Tongue (tissue), 2 donors: ENCODE results near the gene DDX47. TPM values are rescaled to one million over a fixed set of nuclear protein-coding genes. Genes with fewer than 3 reads are reported as not detected.
A peak's percentile ranks its signal among the peaks of the same experiment; 100 is the strongest.
"Not testable (repeated sequence)": the region's sequence is repeated elsewhere in the genome, so short reads cannot be mapped to it uniquely, and the experiment has no call there.

Experiments used
- DNase-seq: peaks from one replicate; pipeline ENCODE4 v3.0.0-alpha.2; 2015
- total RNA-seq: library from RNA; depleted of rRNA; stranded (reverse); fragments of >200 nt; gene quantifications from one replicate; pipeline ENCODE4 v1.2.3, GENCODE V29; 2014

DDX47 gene
- total RNA-seq, 1 donor from 2014 or later = 71.2 TPM

DNA sequence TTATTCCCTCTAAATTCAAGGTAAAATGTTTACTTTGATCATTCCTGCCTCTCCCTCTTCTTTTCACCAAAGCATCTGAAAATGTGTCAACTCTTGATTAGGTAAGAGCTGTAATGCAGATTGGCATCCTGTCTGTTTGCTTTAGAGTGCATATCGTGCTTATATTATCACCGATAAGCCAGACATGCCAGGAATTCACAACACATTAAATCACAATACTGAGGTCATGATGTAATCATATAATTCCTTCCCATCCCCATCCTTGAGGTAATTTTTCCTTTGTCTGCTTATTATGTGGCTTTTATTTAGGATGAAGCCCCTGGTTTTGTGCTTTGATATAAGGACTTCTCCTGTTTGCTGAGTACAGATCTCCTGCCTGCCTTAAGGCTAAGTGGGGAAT lies 10.2 kb downstream of the DDX47 start:
- no peak for DNase-seq

DNA sequence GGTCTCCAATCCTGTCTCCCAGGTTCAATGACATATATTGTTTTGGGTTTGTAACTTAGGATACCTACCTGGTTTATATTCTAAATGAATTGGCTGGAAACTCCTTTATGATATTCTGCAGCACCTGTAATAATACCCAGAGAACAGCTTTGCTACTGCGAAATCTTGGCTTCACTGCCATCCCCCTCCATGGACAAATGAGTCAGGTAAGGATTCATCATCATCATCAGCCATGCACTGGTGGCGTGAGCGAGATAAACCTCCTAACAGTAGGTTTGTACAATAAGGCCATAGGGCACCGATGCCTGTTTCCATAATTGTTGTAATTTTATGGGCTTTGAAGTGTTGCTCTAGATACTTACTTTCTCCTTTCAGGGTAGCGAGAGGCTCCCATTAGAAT lies 10.7 kb downstream of the DDX47 start:
- DNase-seq = no peak

DNA sequence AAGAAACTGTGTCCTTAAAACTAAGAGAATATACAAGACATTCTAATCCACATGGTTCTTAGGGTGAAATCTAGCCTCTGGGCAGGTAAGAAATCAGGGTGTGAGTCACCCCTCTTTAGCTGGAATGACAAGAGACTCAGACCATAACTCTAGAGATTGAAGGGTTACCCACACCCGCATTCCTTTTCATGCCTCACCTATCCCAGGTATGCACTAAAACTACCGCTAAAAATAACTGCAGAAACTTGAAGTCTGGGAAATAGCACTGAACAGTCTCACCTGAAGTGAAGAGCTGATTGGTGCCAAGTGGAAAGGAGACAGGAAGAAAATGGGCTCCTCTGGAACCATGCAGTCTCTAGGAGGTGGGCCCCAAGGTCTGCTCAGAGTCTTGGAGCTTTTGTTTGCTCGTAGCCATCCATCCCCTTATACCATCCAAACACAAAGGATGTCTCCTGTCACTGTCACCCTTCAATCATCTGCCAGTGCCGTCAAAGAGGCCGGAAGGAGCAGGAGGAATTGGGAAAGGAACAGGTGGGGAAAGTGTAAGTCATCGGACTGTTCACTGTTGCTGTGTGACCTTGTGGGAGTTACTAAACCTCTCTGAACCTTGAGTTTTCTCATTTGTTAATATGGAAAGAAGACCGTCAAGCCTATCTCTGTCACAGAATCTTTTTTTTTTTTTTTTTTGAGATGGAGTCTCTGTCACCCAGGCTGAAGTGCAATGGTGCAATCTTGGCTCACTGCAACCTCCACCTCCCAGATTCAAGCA lies 22.4 kb downstream of the DDX47 start:
- DNase-seq = peak; percentile 4

DNA sequence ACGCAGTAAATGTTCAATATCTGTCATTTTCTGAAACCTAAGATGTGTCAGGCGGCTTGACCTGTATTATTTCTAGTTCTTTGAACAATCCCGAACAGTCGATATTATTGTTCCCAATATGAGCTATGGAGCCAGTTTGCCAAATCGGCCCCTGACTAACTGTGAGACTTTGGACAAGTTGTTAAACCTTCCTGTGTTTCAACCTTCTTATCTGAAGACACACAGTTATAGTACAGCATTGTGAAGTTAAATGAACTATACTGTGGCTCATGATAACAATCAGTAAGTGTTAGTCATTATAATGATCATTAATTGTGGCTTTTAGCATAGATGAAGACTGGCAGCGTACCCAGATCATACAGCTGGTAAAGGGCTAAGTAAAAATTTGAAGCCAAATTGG lies 23.4 kb downstream of the DDX47 start:
- no peak for DNase-seq

DNA sequence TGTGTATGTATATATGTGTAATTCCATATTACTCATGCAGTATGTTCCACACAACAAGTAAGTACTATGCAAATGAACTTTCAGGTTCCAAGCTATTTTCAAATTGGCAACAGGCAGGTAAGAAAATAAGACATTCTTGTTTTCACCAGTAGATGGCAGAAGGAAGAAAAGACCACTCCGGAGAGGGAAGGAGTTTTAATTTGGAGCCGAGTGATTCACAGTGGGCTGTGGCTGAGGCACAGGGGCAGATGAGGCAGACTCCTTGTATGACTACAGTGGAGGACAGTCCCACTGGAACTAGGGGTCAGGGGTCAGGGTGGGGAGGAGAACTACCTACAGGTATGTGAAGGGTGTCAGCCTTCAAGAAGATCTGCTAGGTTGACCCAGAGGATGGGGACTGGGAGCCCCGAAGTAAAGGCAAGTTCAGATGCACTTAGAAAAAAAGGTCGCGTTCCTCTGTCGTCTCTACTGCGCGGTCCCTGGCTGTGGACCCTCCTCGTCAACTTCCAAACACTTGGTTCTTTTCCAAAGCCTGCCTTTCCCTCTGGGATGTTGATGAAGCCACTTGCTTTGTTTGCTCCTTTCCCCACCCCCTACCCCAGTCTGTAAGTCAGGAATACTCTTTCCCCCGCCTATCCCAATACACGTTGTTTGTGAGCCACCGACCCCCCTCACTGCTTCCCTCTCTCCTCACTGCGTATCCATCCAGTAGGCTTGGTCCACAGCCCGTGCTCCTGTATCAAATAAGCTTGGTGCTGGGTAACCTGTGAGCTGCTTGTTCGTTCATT lies 24.1 kb downstream of the DDX47 start:
- peak; percentile 68 for DNase-seq

DNA sequence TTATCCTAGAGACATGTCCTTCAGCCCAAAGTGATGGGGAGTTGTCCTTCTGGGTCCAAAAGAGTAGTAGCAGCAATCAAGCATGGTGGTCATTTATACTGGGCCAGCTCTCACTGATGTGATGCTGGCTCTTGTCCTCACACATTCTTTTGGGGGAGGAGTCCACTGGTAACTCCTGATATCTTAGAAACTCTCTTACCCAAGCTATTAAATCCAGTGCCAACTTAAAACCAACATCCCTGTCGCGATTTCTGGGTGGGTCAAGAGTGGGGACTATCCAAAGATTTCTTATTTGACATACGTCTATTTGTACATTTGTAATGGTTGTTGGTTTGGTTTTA lies 24.6 kb downstream of the DDX47 start:
- no peak for DNase-seq

DNA sequence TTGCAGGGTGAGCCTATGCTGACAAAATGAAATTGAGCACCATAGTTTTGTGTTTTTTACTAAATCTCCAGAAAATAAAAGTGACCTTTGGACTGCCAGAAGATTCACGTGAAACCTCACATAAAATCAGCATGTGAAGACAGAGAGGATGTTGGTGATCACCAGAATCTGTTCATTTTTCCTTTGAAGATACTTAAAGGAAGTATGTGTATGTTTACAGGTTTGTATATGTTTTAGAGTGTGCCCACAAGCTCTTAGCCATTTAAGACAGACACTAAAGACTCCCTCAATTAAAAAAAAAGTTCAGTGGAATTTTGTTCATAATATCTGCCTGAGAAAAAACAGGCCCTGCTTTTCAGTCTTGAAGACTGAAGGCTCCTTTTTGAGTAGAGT lies 25.9 kb downstream of the DDX47 start:
- no peak for DNase-seq

DNA sequence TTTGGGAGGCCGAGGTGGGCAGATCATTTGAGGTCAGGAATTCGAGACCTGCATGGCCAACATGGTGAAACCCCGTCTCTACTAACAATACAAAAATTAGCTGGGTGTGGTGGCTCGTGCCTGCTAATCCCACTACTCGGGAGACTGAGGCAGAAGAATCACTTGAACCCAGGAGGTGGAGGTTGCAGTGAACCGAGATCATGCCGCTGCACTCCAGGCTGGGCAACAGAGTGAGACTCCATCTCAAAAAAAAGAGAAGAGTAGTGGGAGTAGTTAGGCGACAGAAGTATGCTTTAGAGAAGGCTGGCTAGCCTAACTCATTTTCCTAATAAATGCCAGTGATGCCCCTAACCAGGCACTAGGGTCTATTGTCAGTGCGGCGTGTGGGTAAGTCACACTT lies 26.3 kb downstream of the DDX47 start:
- DNase-seq = not testable (repeated sequence)

DNA sequence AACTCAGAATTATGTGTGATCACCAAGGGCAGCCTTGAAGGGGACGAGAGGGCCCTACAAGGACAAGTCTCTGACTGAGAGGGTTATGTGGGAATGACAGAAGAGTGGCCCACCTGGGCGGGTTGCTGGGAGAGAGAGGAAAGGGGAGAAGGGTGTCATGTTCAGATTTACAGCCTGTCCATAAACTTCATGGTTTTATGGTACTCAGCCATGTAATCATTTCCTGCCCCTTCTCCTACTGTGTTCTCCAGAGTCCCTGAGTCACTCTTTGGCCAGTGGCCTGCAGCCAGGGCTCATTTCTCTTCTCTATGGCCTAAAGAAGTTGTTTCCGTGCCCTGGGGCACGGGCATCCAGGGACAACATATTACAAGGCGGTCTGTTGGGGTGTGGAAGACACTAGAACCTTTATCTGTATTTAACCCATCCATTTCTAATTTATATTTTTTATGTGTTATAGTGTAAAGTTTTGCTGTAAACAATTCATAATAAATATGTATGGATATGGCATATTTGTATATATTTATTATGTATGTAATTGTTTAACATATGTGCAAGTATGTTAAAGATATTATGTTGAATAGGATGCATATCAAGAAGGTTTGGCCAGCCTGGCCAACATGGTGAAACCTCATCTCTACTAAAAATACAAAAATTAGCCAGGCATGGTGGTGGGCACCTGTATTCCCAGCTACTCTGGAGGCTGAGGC lies 26.9 kb downstream of the DDX47 start:
- no peak for DNase-seq

DNA sequence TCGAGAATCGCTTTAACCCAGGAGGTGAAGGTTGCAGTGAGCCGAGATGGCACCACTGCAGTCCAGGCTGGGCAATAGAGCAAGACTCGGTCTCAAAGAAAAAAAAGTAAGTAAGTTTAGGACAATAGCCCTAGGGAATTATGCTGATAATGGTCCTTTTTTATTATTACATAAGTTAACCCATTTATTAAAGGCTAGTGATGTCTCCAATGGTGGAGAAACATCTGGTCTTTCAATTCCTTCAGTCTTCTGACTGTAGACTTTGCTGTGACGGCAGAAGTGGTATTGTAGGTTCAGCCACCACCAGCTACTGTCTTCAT lies 27.4 kb downstream of the DDX47 start:
- no peak for DNase-seq

DNA sequence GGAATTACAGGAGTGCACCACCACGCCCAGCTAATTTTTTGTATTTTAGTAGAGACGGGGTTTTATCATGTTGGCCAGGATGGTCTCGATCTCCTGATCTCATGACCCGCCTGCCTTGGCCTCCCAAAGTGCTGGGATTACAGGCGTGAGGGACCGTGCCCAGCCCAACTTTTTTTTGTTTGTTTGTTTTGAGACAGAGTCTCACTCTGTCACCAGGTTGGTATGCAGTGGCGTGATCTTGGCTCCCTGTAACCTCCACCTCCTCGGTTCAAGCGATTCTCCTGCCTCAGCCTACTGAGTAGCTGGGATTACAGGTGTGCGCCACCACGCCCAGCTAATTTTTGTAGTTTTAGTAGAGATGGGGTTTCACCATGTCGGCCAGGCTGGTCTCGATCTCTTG lies 28.3 kb downstream of the DDX47 start:
- DNase-seq = not testable (repeated sequence)

DNA sequence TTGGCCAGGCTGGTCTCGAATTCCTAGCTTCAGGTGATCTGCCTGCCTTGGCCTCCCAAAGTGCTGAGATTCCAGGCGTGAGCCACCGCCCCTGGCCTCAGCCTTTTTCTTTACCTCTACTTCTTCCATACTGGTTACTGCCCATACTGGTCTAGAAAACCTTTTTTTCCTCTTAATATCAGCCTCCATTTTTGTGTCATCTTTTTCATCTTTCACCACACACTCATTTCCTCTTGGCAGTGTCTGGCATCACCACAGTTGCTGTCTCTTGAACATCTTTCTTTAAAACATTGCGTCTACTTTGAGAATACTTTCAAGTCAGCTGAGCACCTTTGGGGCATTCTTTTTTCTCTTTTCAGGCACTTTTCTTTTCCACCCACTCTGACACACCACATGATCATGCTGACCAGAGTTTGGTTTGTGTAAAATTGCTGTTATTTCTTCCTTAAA lies 32.7 kb downstream of the DDX47 start:
- no peak for DNase-seq

DNA sequence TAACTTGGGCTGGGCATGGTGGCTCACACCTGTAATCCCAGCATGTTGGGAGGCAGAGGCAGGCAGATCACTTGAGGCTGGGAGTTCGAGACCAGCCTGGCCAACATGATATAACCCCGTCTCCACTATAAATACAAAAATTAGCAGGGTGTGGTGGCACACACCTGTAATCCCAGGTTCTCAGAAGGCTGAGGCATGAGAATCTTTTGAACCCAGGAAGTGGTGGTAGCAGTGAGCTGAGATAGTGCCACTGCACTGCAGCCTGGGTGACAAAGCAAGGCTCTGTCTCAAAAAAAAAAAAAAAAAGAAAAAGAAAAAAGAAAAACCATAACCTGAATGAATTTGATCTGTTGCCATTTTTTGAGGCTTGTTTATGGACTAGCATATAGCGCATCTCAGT lies 33.6 kb downstream of the DDX47 start:
- DNase-seq = not testable (repeated sequence)

DNA sequence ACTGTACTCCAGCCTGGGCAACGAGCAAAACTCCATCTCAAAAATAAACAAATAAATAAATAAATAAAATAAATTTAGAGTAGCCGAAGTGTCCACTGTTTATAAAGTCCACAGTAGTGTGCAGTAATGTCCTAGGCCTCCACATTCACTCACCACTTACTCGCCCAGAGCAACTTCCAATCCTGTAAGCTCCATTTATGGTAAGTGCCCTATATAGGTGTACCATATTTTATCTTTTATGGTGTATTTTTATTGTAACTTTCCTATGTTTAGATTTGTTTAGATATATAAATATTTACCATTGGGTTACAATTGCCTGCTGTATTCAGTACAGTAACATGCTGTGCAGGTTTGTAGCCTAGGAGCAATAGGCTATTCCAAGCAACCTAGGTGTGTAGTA lies 40.3 kb downstream of the DDX47 start:
- no peak for DNase-seq

DNA sequence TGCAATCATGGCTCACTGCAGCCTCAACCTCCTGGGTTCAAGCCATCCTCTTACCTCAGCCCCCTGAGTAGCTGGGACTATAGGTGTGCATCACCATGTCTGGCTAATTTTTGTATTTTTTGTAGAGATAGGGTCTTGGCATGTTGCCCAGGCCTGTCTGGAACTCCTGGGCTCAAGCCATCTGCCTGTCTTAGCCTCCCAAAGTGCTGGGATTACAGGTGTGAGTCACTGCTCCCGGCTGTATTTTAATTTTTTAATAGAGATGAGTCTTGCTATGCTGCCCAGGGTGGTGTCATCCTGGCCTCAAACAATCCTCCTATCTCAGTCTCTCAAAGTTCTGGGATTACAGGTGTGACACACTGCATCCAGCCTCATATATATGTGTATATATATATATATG lies 46.5 kb downstream of the DDX47 start:
- no peak for DNase-seq

DNA sequence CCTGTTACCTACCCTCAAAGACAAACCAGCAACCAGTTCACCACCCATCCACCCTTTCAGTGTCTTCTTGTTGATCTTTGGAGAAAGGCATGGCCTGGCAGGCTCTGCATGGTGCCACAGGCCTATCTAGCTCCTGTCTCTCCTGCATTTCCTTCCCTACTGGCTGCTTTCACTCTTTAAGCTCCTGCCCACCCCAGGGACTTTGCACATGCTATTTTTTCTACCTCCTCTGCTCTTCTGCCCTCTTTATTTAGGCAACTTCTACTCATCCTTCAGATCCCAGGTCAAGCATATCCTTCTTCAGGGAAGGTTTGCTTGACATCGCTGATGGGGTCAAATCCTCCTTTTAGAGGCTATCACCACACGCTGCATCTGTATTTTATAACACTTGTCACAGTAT lies 51.1 kb downstream of the DDX47 start:
- DNase-seq = no peak

DNA sequence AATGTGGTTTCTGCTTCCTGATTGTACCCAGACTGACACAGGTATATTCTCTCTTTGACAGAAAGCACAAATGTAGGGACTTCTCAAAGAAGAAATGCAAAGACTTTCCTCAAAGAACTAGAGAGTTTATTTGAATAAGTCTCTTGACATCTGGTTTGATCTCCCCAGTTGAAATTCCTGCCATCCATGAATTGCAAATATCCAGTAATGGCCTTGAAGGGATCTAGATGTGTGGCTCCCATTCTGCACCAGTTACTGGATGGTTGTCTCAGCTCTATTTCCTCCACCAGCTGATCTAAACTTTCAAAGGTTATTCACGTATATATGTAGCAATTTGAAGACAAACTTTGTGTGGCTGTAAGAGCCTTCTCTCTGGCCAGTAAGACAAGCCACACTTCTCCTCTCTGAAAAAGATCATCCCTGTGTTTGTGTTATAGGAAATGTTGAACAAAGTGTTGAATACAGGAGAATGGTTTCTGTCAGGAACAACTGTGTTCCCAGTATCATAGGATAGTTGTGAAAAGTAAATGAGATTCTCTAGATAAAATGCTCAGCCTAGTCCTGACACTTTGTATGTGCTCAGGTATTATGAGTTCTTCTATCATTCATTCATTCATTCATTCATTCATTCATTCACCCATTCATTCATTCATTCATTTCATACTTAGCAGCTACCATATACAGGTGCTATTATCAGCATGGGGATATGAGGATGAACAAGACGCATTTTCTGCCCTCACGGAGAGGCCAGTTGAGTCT lies 55.5 kb downstream of the DDX47 start:
- DNase-seq = no peak

DNA sequence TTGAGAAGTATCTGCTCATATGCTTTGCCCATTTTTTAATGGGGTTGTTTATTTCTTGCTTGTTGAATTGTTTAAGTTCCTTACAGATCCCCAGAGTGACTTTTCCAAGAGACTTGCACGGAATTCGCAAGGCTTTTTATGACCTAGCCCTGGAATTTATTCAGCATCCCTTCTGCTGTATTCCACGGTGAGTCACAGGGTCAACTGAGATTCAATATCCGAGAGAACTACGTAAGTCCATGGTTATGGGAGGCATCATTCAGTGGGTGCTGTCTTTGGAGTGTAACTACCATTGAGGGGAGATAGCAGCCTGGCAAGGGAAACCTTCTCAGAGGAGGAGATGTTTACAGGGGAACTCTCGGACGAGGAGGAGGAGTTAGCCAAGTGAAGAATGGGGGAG lies 57.3 kb downstream of the DDX47 start:
- DNase-seq = no peak

DNA sequence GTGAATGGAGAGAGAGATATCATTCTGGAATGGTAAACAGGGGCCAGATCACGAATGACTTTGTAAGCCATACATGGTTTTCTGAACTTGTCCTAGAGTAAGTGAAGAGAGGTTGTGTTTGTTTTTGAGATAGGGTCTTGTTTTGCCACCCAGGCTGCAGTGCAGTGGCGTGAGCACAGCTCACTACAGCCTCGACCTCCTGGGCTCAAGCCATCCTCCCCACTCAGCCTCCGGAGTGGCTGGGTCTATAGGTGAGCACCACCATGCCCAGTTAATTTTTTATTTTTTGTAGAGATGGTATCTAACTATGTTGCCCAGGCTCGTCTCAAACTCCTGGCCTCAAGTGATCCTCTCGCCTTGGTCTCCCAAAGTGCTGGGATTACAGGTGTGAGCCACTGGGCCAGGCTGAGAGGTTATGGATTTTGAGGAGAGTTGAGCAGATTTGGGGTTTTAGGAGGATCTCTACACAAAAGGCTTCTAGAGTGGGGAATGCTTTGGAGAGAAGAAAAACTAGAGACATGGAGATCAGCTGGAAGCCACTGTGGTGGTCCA lies 58.5 kb downstream of the DDX47 start:
- DNase-seq = no peak

DNA sequence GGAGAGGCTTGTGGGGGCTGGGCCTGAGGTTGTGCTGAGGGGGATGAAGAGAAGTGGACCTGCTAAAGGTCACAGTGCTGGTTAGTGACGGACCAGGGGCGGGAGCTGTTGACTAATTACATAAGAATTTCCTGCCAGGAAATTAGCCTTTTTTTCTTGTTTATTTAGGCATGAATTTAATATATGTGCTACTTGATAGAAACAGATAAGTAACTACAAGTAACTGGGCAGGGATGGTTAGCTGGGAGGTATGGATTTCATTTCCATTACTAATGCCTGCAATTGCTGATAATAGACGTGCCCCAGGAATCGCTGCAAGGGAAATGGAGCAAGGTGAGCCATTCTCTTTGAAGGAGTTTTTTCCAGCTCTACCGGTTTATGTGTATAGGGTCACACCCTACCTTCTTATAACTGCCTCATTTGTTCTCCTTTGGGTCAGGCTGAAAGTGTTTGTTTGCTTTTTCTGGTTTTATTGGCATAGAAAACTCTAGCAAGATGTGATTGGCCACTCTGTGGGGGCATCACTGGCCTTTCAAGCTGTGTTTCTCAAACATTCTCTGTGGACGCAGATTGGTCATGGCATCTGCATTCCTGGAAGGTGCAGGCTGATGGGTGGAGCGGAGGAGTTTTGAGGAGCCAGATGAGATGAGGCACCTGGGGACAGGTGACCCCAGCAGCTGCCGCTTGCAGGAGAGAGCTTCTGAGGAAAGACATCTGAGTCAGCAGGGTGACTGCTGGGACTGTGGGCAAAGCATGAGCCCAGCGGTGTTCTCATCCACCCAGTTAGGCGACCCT lies 59.2 kb downstream of the DDX47 start:
- DNase-seq = peak; percentile 14

DNA sequence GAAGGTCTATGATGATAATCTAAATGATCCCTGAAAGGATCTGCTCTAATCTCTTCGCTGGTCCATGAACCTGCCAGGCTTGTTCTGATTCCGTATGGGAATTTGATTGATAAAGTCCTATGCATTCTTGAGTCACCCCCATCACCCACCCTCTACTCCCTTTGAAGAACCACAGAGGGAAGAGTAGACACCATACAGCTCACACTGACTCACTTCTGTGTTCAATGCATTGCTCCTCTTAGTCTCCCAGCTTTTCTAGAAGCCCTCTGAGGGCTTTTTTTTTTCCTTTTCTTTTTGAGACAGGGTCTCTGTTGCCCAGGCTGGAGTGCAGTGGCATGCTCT lies 59.8 kb downstream of the DDX47 start:
- DNase-seq = no peak

DNA sequence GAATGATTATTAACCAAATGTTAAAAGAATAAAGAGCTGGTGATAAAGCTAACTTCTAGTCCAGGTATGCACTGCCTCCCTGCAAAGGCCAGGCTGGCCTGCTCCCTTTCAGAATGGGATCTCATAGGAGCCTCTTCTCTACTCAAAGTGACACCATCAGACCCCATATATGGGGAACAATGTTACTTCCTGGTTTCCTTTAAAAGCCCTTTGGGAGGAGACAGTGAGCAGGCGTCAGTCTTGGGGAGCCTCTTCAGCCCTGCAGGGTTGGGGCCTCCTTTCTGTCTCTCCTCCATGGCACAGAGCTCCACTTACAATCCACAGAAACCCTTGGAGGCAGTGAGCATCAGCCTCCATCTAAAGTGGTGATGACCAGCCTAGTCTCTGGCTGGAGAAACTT lies 60.9 kb downstream of the DDX47 start:
- no peak for DNase-seq
